Body of pancreas (tissue), 4 donors: Measurements from ENCODE around the gene NEURL4. TPM values are rescaled to one million over a fixed set of nuclear protein-coding genes. Genes with fewer than 3 reads are reported as not detected.

Experiments
- ATAC-seq: fragments of 150-250 bp; one replicate; pipeline ENCODE4 v1.9.1; 2016
- DNase-seq, 4 donors: peaks; one replicate each; pipeline ENCODE4 v3.0.0-alpha.2; 2019
- H3K27ac ChIP-seq, 4 donors: fragments of 200-600 bp; sonication (generic); 1 replicate in 3 of 4; 2 replicates in 1 of 4; pipeline versions ENCODE4 v1.5.1 to v1.6.1; 2016 to 2019; ENCODE audit warnings: mild to moderate bottlenecking in 1 of 4, mixed read lengths in 1 of 4, moderate library complexity in 1 of 4
- H3K27me3 ChIP-seq, 2 donors: fragments of 200-600 bp; sonication (generic); one replicate each; pipeline ENCODE4 v1.6.0; 2016; ENCODE audit warnings: mild to moderate bottlenecking in 1 of 2
- H3K36me3 ChIP-seq, 2 donors: fragments of 200-600 bp; sonication (generic); replicated peaks in 1 of 2; 2 replicates each; pipeline ENCODE4 v1.5.1; 2016; ENCODE audit warnings: low read depth in 2 of 2; ENCODE audit not compliant: insufficient read depth in 1 of 2
- H3K4me1 ChIP-seq: fragments of 200-600 bp; sonication (generic); one replicate; pipeline ENCODE4 v1.6.0; 2016
- H3K4me3 ChIP-seq, 2 donors: fragments of 200-600 bp; sonication (generic); 1 replicate in 1 of 2; 2 replicates in 1 of 2; pipeline ENCODE4 v1.5.1; 2016 to 2019
- H3K9me3 ChIP-seq, 3 donors: fragments of 200-600 bp; sonication (generic); 1 replicate in 2 of 3; 2 replicates in 1 of 3; pipeline ENCODE4 v1.5.1; 2016
- CTCF ChIP-seq, 7 experiments: fragments of 450-650 bp in 4 of 7; fragments of 200-600 bp in 3 of 7; sonication (generic) in 3 of 7; IDR thresholded peaks; one replicate each; pipeline ENCODE4 v1.5.1; 2016 to 2019; ENCODE audit warnings: antibody characterized with exemption in 7 of 7
- POLR2A ChIP-seq, 3 donors: fragments of 450-650 bp; IDR thresholded peaks; one replicate each; pipeline ENCODE4 v1.6.1; 2016; ENCODE audit warnings: antibody characterized with exemption in 3 of 3, mild to moderate bottlenecking in 2 of 3
- WGBS, 2 donors: methylation state at CpG; one replicate each; pipeline ENCODE4 v1.1.5; 2017; 5-methylcytosine and 5-hydroxymethylcytosine counted together
- intact Hi-C: fragments of 100-400 bp; cut with DNase I; formaldehyde crosslinking; loops from one replicate; pipeline ENCODE4 v1.15.1; 2023
- total RNA-seq, 2 donors: library from RNA; depleted of rRNA; stranded (reverse); fragments of >200 nt; gene quantifications; one replicate each; pipeline ENCODE4 v1.1.0, GENCODE V29; 2016

The NEURL4 gene
- total RNA-seq, 2 donors from 2014 or later = 28.8 to 41.2 TPM

- Histone ChIP-seq H3K9me3 (no peaks in the 10 kb centered on the region), H3K4me3 (no peak overlapping the region), H3K4me1 (peaks cover 50% of the 10 kb centered on the region), H3K27me3 (no peaks in the 10 kb centered on the region), H3K36me3 (no peaks in the 10 kb centered on the region), H3K27ac (no peak overlapping the region)
- TF ChIP-seq POLR2A (IDR thresholded peaks at IDR 0.05) = no peak
- no peak for TF ChIP-seq CTCF (IDR thresholded peaks at IDR 0.05)
- intact Hi-C loops = no loop called here
- 61 to 68% methylated on average over 8 to 9 of the region's 9 CpGs for WGBS, 2 donors
- no peak for ATAC-seq
- no peak for DNase-seq
Observed at GRCh38 chr17:7354262-7354843, 25.2 kb upstream of the NEURL4 start.

- Histone ChIP-seq H3K4me1 (peaks cover 60% of the 10 kb centered on the region), H3K27ac (peak overlapping the region in 3 of 4 donors; percentile 97 to 99 (median 98)), H3K36me3 (no peaks in the 10 kb centered on the region), H3K27me3 (no peaks in the 10 kb centered on the region), H3K4me3 (no peak overlapping the region), H3K9me3 (no peaks in the 10 kb centered on the region)
- WGBS, 2 donors = 78 to 85% methylated on average over 12 to 33 of the region's 37 CpGs
- TF ChIP-seq CTCF (IDR thresholded peaks at IDR 0.05) (no peak), POLR2A (IDR thresholded peaks at IDR 0.05) (no peak)
- ATAC-seq (no peak), DNase-seq (no peak)
- intact Hi-C loops = no loop called here
Observed at GRCh38 chr17:7352910-7353635, 23.9 kb upstream of the NEURL4 start.

- 18% methylated on average over 10 of the region's 10 CpGs for WGBS, 2 donors
- no peak for ATAC-seq
- no peaks in the 10 kb centered on the region for H3K27me3 ChIP-seq
- DNase-seq = no peak
- intact Hi-C loops = no loop called here
- H3K4me1 ChIP-seq = peaks cover 65% of the 10 kb centered on the region
- no peak for TF ChIP-seq POLR2A (IDR thresholded peaks at IDR 0.05)
- peak in 5 of 7 experiments; percentile 15 to 58 (median 41) for TF ChIP-seq CTCF (IDR thresholded peaks at IDR 0.05)
- H3K27ac ChIP-seq = peak overlapping the region; percentile 91 to 99 (median 98)
- no peaks in the 10 kb centered on the region for H3K36me3 ChIP-seq
- peak overlapping the region; percentile 59 to 62 for H3K4me3 ChIP-seq
- H3K9me3 ChIP-seq = no peaks in the 10 kb centered on the region
Observed at GRCh38 chr17:7352503-7352889, 23.4 kb upstream of the NEURL4 start.

GRCh38 chr17:7351665-7352502 lies 22.7 kb upstream of the NEURL4 start, which contains the start of gene KCTD11:
TSS of gene KCTD11 (plus strand) at chr17:7352162.
- H3K27ac ChIP-seq = peak within 1 kb of the TSS; percentile 91 to 99 (median 98)
- no peaks in the 10 kb centered on the region for H3K36me3 ChIP-seq
- H3K9me3 ChIP-seq = no peaks in the 10 kb centered on the region
- WGBS, 2 donors = 0 to 1% methylated on average over 4 to 59 of the region's 91 CpGs
- peak; percentile 79 for ATAC-seq
- no peaks in the 10 kb centered on the region for H3K27me3 ChIP-seq
- H3K4me3 ChIP-seq = peak within 1 kb of the TSS; percentile 59 to 62
- TF ChIP-seq POLR2A (IDR thresholded peaks at IDR 0.05) (peak; percentile 84 to 89 (median 88)), CTCF (IDR thresholded peaks at IDR 0.05) (peak in 2 of 7 experiments; percentile 21 to 43)
- intact Hi-C loops = no loop called here
- DNase-seq = peak; percentile 93 to 96 (median 94)
- H3K4me1 ChIP-seq = peaks cover 66% of the 10 kb centered on the region
